Activated naive CD4-positive, alpha-beta T cell treated with anti-CD3 and anti-CD28 coated beads, Interleukin-2, amount 50 U/mL, for 72 hours (primary cell): Measurements from ENCODE around the gene ATRNL1. TPM values are rescaled to one million over a fixed set of nuclear protein-coding genes. Genes with fewer than 3 reads are reported as not detected.

Experiments used
- ATAC-seq, 2 donors: fragments of 150-1000 bp; cut with Tn5 transposase; 2 replicates each; pipeline ENCODE4 v1.10.0; 2021; ENCODE audit warnings: mild to moderate bottlenecking in 2 of 2, moderate library complexity in 2 of 2
- DNase-seq, 2 donors: peaks; one replicate each; pipeline ENCODE4 v3.0.0; 2021 to 2022; ENCODE audit warnings: low spot score in 2 of 2
- H3K27ac Mint-ChIP-seq, 2 donors: one replicate each; pipeline ENCODE4 v1.8.0; 2022; ENCODE audit warnings: mild to moderate bottlenecking in 2 of 2, mixed read lengths in 2 of 2
- H3K36me3 Mint-ChIP-seq, 2 donors: one replicate each; pipeline ENCODE4 v1.8.0; 2022; ENCODE audit warnings: mixed read lengths in 2 of 2
- H3K9me3 Mint-ChIP-seq, 2 donors: one replicate each; pipeline ENCODE4 v1.8.0; 2022; ENCODE audit warnings: mixed read lengths in 2 of 2
- total RNA-seq, 2 donors: library from RNA; stranded (reverse); gene quantifications; one replicate each; pipeline ENCODE4 v1.2.3, GENCODE V29; 2022

Gene ATRNL1
- total RNA-seq, 2 donors from 2014 or later, result 0.62 TPM; not detected in 1

- H3K27ac Mint-ChIP-seq, result no peak overlapping the region
- ATAC-seq (no peak), DNase-seq (no peak)
- H3K9me3 Mint-ChIP-seq, result peaks cover 5 to 15% of the 10 kb centered on the region in 2 donors
- no peaks in the 10 kb centered on the region for H3K36me3 Mint-ChIP-seq
Measured at GRCh38 chr10:115964827-115965226, 871.7 kb downstream of the ATRNL1 start.

GRCh38 chr10:115965376-115965775 lies 872.2 kb downstream of the ATRNL1 start:
- Mint-ChIP-seq H3K9me3 (peaks cover 5 to 15% of the 10 kb centered on the region in 2 donors), H3K36me3 (no peaks in the 10 kb centered on the region), H3K27ac (no peak overlapping the region)
- ATAC-seq (no peak), DNase-seq (no peak)

- ATAC-seq, result no peak
- DNase-seq, result no peak
- Mint-ChIP-seq H3K9me3 (peaks cover 0 to 11% of the 10 kb centered on the region in 2 donors), H3K36me3 (no peaks in the 10 kb centered on the region), H3K27ac (no peak overlapping the region)
Measured at GRCh38 chr10:115968236-115968635, 875.1 kb downstream of the ATRNL1 start.

- DNase-seq (no peak), ATAC-seq (no peak)
- peaks cover 6 to 11% of the 10 kb centered on the region in 2 donors for H3K9me3 Mint-ChIP-seq
- no peak overlapping the region for H3K27ac Mint-ChIP-seq
- H3K36me3 Mint-ChIP-seq, result no peaks in the 10 kb centered on the region
Measured at GRCh38 chr10:115969591-115969990, 876.4 kb downstream of the ATRNL1 start.

- Mint-ChIP-seq H3K36me3 (no peaks in the 10 kb centered on the region), H3K9me3 (peaks cover 6 to 11% of the 10 kb centered on the region in 2 donors), H3K27ac (no peak overlapping the region)
- DNase-seq, result no peak
- no peak for ATAC-seq
Measured at GRCh38 chr10:115971921-115972320, 878.8 kb downstream of the ATRNL1 start.

GRCh38 chr10:115972426-115972825 lies 879.3 kb downstream of the ATRNL1 start:
- H3K27ac Mint-ChIP-seq, result no peak overlapping the region
- ATAC-seq (no peak), DNase-seq (no peak)
- H3K9me3 Mint-ChIP-seq, result peaks cover 6 to 11% of the 10 kb centered on the region in 2 donors
- no peaks in the 10 kb centered on the region for H3K36me3 Mint-ChIP-seq

- Mint-ChIP-seq H3K36me3 (no peaks in the 10 kb centered on the region), H3K27ac (no peak overlapping the region), H3K9me3 (peaks cover 6 to 11% of the 10 kb centered on the region in 2 donors)
- no peak for ATAC-seq
- no peak for DNase-seq
Measured at GRCh38 chr10:115974351-115974750, 881.2 kb downstream of the ATRNL1 start.

- H3K27ac Mint-ChIP-seq, result no peak overlapping the region
- DNase-seq, result no peak
- H3K9me3 Mint-ChIP-seq, result peaks cover 6 to 11% of the 10 kb centered on the region in 2 donors
- no peak for ATAC-seq
- no peaks in the 10 kb centered on the region for H3K36me3 Mint-ChIP-seq
Measured at GRCh38 chr10:115974816-115975430, 881.8 kb downstream of the ATRNL1 start.

- peaks cover 6 to 11% of the 10 kb centered on the region in 2 donors for H3K9me3 Mint-ChIP-seq
- ATAC-seq (no peak), DNase-seq (no peak)
- H3K36me3 Mint-ChIP-seq, result no peaks in the 10 kb centered on the region
- no peak overlapping the region for H3K27ac Mint-ChIP-seq
Measured at GRCh38 chr10:115975506-115975905, 882.3 kb downstream of the ATRNL1 start.

GRCh38 chr10:115976342-115976741 lies 883.2 kb downstream of the ATRNL1 start:
- peaks cover 4 to 6% of the 10 kb centered on the region in 2 donors for H3K9me3 Mint-ChIP-seq
- ATAC-seq, result no peak
- no peak for DNase-seq
- no peak overlapping the region for H3K27ac Mint-ChIP-seq
- H3K36me3 Mint-ChIP-seq, result no peaks in the 10 kb centered on the region

- Mint-ChIP-seq H3K36me3 (peaks cover 0 to 10% of the 10 kb centered on the region in 2 donors), H3K9me3 (peaks cover 0 to 9% of the 10 kb centered on the region in 2 donors), H3K27ac (no peak overlapping the region)
- DNase-seq (no peak), ATAC-seq (no peak)
Measured at GRCh38 chr10:115977855-115978254, 884.7 kb downstream of the ATRNL1 start.

GRCh38 chr10:115979576-115979975 lies 886.4 kb downstream of the ATRNL1 start:
- DNase-seq (no peak), ATAC-seq (no peak)
- H3K36me3 Mint-ChIP-seq, result peaks cover 0 to 10% of the 10 kb centered on the region in 2 donors
- peaks cover 0 to 8% of the 10 kb centered on the region in 2 donors for H3K9me3 Mint-ChIP-seq
- no peak overlapping the region for H3K27ac Mint-ChIP-seq

- H3K27ac Mint-ChIP-seq, result no peak overlapping the region
- ATAC-seq (no peak), DNase-seq (no peak)
- peaks cover 0 to 10% of the 10 kb centered on the region in 2 donors for H3K36me3 Mint-ChIP-seq
- H3K9me3 Mint-ChIP-seq, result peaks cover 0 to 8% of the 10 kb centered on the region in 2 donors
Measured at GRCh38 chr10:115980470-115980869, 887.3 kb downstream of the ATRNL1 start.

- H3K9me3 Mint-ChIP-seq, result peaks cover 0 to 8% of the 10 kb centered on the region in 2 donors
- DNase-seq (no peak), ATAC-seq (no peak)
- H3K36me3 Mint-ChIP-seq, result peaks cover 0 to 10% of the 10 kb centered on the region in 2 donors
- no peak overlapping the region for H3K27ac Mint-ChIP-seq
Measured at GRCh38 chr10:115981081-115981480, 887.9 kb downstream of the ATRNL1 start.

- ATAC-seq (no peak), DNase-seq (no peak)
- Mint-ChIP-seq H3K36me3 (peaks cover 0 to 10% of the 10 kb centered on the region in 2 donors), H3K27ac (no peak overlapping the region), H3K9me3 (peaks cover 3 to 12% of the 10 kb centered on the region in 2 donors)
Measured at GRCh38 chr10:115982076-115982475, 888.9 kb downstream of the ATRNL1 start.

GRCh38 chr10:115982526-115982925 lies 889.4 kb downstream of the ATRNL1 start:
- DNase-seq (no peak), ATAC-seq (no peak)
- H3K9me3 Mint-ChIP-seq, result peaks cover 5 to 16% of the 10 kb centered on the region in 2 donors
- H3K36me3 Mint-ChIP-seq, result peaks cover 0 to 10% of the 10 kb centered on the region in 2 donors
- no peak overlapping the region for H3K27ac Mint-ChIP-seq

- peaks cover 0 to 10% of the 10 kb centered on the region in 2 donors for H3K36me3 Mint-ChIP-seq
- ATAC-seq (no peak), DNase-seq (no peak)
- peaks cover 21 to 26% of the 10 kb centered on the region in 2 donors for H3K9me3 Mint-ChIP-seq
- H3K27ac Mint-ChIP-seq, result no peak overlapping the region
Measured at GRCh38 chr10:115985786-115986185, 892.6 kb downstream of the ATRNL1 start.

- H3K9me3 Mint-ChIP-seq, result peaks cover 27 to 37% of the 10 kb centered on the region in 2 donors
- ATAC-seq (no peak), DNase-seq (no peak)
- H3K27ac Mint-ChIP-seq, result no peak overlapping the region
- H3K36me3 Mint-ChIP-seq, result peaks cover 0 to 5% of the 10 kb centered on the region in 2 donors
Measured at GRCh38 chr10:115988380-115988779, 895.2 kb downstream of the ATRNL1 start.
